GM18873 (cell line): ENCODE data around the gene MORN1.

Experiments
- ATAC-seq: cut with Tn5 transposase; IDR thresholded peaks from one replicate; pipeline ENCODE4 v1.9.1; 2021; ENCODE audit warnings: mild to moderate bottlenecking, moderate library complexity, moderate number of reproducible peaks; ENCODE audit not compliant: unreplicated experiment, low FRiP score

MORN1 gene

DNA sequence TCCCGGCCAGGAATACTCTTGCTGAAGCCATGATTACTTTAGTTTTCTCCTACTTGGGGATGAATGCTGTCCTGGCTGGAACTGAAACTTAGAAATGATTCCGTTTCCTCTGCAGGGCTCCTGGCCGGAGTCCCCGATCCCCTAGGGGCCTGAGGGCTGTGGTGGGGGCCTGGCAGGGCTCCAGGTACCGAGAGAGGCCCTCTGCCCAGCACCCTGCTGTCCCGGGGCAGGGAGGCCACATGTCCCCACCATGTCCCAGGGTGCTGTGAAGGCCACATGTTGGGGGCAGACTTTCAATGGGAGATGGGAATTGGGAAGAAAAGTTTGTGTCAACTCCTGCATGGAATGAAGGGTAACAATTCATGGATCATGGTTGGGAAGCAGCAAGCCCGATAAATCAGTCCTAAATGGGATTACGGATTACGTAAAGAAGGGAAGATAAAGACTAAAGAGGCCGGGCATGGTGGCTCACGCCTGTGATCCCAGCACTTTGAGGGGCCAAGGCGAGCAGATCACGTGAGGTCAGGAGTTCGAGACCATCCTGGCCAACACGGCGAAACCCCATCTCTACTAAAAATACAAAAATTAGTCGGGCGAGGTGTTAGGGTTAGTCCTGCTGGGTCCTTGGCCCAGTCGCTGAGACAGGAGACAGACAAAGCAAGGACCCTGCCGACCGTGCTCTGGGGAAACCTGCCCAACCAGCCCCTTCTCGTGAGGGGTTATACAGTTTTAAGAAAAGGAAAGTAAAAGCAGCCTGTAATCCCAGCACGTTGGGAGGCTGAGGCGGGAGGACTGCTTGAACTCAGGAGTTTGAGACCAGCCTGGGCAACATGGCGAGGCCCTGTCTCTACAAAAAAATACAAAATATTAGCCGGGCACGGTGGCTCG lies 37.6 kb downstream of the MORN1 start:
- ATAC-seq, result no peak

DNA sequence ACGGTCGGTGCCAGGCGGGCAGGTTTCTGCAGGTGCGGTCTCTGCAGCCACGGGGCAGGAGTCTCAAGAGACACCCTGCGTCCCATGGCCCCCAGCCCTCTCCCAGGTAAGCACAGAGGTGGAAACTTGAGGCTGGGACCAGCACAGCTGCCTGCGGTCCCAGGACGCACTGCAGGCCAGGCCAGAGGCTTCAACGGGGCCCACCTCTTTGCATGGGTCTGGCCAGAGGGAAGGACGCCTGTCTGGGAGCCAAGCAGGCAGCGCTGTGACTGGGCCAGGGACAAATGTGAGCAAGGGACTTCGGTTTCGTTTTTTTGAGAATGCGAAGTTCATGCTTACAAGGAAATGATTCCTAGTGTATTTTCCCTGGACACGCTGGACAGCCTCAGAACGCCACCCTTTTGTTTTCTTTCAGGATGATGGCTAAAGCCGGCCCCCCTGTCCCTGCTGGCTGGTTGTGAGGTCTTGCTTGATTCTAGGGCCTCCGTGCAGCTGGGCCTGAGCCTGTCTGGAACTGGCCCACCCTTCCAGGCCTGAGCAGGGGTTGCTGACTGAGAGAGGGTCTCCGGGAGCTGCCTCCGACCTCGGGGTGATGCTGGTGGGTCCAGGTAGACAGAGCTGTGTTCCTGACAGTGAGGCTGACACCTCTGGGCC lies 38.3 kb downstream of the MORN1 start:
- ATAC-seq, result no peak

DNA sequence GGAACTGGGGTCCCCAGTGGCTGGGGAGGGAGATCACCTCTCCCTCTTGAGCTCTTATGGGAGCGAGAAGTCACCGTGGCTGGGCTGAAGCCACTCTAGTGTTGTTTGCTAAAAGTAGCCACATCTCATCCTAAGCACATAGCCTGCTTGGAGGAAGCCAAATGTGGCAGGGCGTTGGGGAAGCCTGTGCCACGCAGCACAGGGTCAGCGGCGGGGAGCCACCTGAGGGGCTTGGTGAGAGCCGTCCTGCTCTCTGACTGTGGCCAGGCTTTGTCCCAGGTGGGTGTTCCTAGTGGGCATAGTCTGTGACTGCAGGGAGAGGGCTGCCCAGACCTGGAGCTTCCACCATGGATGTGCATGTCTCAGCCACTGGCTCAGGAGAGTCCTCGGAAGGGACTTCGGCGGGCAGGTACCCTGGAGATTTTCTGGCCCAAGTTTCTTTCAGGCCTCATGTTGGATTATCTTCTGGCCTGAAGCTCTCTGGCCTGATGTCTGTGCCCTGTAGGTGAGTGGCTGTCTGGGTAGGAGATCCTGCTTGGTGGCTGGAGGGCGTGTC lies 38.9 kb downstream of the MORN1 start:
- ATAC-seq, result no peak

DNA sequence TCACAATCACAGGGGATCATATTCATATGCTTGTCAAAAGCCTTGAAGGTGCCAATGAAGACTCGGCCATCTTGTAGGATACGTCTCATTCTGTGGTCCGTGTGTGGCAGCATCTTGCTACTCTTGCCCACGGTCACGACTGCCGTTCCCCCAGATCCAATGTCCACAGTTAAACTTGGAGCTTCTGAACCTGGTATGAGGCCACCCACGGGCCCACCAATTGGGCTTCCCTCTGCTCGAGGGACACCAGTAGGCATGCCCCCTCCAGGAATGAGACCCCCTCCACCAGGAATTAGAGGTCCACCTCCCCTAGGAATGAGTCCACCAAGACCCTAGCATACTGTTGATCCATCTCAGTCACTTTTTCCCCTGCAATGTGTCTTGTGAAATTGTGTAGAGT lies 39.6 kb downstream of the MORN1 start:
- no peak for ATAC-seq

DNA sequence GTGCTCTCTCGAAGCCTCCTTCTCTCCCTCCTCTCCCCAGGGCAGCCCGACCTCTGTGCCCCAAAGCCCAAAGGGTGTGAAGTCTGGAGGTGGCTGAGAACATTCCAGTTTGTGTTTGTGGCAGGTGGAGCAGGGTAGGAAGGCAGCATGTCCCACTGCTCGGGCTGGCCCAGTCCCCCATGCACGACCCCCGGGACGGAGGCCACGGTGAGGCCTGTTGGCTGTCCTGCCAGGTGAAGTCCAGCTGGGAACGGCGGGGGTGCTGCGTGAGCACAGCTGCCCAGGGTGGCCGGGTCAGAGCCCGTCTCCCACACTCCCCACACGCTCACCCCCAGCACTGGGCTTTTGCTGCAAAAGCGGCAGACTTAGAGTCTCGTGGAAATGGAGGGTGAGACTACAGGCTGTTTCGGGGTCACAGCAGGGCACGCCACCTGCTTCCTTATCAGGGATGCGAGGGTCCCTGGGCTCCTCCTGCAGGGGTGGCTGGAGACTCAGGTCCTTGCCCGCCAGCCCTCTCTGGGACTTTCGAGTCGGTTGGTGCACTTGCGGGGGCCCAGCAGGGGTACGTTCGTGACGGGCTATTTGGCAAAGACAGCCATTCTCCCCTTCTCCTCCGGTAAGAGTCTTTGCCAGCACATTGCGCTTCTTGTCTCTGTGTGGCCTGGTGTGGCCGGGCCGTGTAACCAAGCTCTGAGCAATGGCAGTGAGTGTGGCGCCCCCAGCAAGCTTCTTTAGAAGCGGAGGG lies 40.3 kb downstream of the MORN1 start:
- ATAC-seq, result no peak

DNA sequence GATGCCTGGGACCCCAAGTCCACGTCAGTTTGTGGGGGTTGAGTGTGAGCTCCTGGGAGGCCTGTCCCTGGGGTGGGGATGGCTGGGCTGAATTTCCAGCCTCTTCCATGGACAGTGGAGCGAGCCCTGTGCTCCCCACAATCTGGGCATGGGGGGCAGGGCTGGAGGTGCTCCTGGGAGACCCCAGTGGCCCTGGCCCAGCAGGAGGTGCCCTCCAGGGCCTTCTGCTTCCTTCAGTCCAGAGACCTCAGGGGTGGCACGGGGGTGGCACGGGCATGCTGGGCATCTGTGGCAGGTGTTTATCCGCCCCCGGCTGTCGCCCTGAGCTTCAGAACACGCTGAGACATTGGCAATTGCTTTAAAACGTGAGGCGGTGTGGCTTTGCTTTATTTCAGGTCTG lies 40.9 kb downstream of the MORN1 start:
- ATAC-seq, result no peak

DNA sequence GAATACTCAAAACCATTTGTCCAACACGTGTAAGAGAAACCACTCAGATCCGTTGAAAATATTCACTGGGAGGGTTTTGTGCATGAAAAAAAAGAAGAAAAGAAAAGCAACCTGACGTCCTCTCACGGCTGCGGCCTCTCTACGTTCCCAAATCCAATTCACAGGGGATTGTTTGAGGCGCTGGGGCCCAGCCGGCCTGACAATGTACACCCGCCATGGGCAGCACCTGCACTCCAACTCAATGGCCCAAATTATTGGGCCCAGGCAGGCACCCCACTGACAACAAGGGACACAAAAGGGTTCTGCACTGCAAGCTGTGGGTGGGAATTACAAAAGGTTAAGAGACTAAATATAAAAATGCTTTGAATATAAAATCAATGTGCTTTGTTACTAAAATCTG lies 41.5 kb downstream of the MORN1 start:
- no peak for ATAC-seq

DNA sequence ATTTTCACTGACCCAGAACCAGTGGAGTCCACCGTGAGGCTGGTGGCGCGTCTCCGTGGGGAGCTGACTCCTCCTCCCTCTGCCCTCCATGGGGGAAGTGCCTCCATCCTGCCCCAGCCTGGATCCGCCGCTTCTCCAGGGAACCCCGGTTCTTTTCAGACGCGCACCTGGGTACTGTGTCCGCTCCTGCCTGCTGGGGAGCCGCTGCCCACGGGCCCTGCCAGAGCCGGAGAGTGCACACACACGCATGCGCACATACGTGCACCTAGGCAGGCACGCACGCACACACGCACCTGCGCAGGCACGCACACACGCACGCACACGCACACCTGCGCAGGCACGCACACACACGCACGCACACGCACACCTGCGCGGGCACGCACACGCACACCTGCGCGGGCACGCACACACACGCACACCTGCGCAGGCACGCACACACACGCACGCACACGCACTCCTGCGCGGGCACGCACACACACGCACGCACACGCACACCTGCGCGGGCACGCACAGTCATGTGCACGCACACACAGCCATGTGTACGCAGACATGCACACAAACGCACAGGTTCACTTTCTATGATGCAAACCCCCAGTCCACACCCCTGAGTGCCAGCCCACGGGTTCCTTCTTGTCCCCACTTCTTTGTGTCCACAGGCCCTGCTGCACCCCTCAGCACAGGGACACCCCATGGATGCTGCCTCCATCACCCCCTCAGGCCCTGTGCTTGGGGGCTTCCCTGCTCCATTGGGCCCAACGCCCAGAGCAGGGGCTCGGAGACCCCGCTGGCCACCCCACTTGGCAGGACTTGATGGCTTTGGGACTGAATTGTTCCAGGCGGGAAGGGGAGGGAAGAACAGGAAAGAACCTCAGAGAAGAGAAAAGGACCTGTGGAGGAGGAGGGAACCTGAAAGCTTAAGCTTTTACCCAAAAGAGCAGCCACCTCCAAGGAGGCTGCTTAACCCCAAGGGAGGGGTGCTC lies 42.7 kb downstream of the MORN1 start:
- ATAC-seq, result no peak

DNA sequence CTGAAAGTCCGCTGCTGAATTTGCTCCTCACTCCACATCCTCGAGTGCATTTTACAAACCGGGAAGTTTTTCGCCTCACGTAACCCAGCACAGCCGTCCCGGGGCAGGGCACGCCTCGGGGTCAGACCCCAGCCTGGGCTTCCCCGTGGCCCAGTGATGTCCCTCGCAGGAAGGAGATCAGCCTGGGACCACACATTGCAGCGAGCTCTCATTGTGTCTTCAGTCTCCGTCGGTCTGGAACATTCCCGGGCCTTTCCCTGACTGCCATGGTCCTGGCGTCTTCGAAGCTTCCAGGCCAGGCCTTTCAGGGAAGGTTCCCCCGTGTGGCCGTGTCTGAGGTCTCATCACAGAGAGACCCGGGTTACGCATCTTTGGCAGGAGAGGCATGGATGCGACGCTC lies 43.5 kb downstream of the MORN1 start:
- ATAC-seq, result no peak

DNA sequence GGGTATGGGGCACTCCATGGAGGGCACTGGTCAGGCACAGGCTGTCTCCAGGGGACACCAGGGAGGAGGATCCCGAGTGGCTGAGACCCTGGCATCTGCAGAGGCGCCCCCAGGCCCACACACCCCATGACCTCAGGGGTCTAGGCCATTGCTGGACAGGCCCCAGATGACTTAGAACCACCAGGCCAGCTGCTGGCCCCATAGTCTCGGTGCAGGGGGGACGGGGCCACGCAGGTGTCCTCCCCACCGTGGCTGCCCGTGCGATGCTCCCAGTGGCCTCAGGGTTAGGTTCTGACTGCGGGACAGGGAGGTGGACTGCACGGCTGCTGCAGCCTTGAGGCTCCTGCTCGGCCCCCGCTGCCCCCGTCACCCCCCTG lies 44.0 kb downstream of the MORN1 start:
- ATAC-seq, result no peak

DNA sequence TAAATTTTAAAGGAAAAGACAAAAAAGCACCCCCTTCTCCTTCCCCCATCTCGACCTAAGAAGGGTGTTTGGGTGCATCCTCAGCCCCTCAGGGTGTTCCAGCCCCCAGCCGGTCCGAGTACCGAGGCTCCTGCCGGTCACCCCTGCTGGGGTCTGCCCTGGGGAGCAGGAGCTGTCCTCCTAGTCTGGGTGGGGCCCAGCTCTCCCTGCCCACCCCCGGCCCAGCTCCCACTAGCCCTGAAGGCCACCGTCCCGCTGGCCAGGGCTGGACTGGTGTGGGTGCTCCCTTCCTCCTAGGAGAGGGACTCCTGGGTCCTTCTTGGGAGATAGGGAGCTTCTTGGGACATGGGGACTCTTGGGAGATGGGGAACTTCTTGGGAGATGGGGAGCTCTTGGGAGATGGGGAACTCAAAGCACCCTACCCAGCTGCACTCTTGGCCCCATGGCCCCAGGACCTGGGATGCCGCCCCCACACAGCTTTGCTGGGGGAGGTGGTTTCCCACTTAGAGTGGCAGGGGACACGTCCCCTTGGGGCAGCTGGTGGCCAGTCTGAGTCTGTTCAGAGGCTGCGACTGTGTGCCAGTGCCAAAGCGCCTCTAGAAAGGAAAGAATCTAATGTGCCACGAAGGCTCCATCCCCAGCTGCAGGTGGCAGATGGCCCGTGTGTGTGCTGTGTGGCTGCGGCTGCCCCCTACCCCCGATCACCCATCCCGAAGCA lies 44.5 kb downstream of the MORN1 start:
- ATAC-seq, result no peak

DNA sequence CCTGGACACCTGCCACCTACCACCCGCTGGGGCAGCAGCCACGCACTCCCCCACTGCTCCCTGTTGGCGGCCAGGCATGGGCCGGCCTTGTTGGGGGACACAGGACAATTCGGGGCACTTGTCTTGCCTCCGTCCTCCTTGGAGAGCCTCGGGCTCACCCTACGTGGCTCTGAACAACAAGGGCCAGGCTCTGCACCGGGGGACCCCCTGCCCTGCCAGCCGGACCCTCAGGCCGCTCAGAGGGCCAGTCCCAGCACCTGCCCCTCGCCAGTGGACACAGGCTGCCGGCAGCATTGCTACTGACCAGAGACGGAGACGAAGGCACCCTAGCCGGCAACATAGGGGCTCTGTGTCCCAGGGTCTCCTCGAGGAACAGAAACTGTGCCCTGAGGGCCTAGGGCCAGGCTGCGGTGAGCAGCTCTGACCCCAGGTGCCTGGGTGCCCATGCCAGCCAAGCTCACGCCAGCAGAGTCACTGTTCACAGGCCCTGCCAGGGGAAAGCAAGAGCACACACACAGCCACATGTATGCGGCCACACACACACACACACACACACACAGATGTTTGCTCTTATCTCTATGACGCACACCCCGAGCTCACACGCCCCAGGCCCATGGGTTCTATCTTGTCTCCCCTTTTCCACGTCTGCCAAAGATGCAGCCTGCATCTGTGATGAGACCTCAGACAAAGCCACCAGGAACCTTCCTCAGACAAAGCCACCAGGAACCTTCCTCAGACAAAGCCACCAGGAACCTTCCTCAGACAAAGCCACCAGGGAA lies 45.9 kb downstream of the MORN1 start:
- ATAC-seq, result no peak

DNA sequence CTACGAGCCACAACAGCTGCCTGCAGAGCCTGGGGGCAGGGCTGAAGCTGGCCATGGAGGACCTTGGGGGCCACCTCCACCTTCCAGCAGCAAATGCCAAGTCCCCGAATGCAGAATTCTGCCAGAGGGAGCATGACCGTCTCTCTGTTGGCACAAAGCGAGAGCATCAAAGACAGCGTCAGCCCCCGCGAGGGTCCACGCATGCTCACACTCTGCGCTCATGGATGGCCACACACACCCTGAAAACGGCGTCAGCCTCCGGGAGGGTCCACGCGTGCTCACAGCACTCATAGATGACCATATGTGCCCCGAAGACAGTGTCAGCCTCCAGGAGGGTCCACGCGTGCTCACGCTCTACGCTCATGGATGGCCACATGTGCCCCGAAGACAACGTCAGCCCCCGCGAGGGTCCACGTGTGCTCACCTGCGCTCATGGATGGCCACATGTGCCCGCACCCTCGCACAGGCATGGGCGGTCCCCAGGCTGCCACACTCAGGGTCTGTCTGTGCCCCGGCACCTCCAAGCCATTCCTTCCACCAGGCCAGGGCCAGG lies 46.5 kb downstream of the MORN1 start:
- ATAC-seq, result no peak

DNA sequence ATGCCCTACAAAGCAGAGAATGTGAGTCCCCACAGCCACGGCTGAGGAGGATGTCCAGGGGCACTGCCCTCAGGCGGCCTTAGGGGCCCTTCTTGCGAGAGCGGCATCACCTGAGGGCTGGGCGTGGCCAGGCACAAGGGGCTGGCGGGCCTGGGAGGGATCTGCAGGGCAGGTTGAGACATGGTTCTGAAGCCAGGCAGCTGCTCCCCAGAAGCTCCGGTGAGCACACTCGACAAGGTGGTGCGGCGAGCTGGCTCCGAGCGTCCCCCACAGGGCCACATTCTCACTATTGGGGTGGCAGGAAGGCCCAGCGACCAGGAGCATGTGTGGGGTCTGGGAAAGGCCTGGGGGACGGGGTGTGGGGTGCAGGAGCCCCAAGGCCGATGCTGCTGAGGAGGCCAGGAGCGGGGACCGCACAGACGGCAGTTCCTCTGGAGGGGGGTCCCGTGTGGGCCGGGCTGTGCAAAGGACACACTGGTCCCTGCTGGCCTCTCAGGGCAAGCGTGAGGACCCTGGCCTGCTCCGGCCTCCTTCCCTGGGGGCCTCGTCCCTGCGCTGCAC lies 47.2 kb downstream of the MORN1 start:
- ATAC-seq, result no peak

DNA sequence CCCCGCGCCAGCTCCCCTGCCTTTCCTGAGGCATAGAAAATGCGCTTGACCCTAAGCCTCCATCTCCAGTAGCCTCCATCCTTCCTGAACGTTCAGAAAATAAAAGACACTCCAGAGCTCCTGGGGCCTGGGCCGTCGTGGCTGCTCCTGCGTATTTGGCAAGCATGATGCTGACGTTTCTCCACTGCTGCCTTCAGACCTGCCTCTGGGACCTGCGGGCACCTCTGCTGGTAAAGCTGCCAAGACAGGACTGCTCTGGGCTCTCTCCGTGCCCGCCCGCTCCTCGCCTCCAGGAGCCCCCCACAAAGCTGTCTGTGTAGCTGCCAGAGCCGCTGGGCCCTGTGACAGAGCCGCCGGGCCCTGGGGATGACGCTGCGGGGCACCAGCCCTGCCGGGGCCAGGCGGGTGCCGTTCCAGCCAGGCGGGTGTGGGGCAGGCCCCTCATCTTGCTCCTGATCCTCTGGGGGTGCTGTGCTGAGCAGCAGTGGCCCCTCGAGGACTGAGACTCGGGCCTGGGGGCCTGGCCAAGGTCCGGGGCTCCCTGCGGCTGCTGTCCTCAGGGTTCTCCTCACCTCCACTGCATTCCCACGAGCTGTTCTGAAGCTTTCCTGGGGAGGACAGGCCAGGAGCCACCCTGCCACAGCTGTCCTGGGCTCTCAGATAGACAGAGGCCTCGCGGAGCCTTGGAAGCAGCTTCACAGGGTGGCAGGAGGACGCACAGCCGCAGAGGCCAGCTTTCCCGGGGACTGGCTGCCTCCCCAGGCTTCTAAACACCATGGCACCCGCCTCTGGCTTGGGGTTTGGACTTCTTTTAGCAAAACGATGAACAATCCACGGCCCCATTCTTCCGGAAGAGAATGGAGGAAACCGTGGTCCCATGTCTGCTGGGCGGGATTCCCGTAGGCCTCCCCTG lies 48.1 kb downstream of the MORN1 start:
- ATAC-seq, result no peak

DNA sequence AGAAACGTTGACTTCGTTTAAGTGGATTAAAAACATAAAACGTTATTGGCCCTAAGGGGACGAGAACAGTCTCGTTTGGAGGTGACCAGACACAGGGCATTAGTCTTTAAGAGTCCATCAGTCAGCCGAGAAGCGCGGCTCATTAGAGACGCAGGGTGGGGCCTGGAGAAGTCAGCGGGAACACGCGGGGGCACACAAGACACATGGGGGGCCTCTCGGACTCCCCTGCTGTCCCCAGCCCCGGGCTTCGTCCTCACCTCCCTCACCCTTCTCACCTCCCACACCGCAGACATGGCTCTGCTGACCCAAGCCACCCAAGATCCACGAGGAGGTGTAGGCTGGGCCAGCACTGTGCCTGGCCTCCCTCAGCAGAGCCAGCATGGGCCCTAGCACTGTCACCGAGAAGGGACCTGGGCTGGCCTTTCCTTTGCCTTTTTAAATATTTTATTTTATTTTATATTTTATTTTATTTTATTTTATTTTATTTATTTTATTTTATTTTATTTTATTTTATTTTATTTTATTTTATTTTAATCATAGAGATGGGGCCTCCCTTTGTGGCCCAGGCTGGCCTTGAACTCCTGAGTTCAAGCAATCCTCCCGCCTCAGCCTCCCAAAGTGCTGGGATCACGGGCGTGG lies 48.9 kb downstream of the MORN1 start:
- ATAC-seq, result no peak
